Stimulated activated CD4-positive, alpha-beta T cell treated with anti-CD3 and anti-CD28 coated beads, Interleukin-12 subunit alpha, Interleukin-12 subunit beta, amount 100 ng/mL, for 4 hours (primary cell): Measurements from ENCODE around the gene CHRNA1.

ENCODE experiments used
- DNase-seq: peaks from one replicate; pipeline ENCODE4 v3.0.0-alpha.2; 2020

Gene CHRNA1

DNA sequence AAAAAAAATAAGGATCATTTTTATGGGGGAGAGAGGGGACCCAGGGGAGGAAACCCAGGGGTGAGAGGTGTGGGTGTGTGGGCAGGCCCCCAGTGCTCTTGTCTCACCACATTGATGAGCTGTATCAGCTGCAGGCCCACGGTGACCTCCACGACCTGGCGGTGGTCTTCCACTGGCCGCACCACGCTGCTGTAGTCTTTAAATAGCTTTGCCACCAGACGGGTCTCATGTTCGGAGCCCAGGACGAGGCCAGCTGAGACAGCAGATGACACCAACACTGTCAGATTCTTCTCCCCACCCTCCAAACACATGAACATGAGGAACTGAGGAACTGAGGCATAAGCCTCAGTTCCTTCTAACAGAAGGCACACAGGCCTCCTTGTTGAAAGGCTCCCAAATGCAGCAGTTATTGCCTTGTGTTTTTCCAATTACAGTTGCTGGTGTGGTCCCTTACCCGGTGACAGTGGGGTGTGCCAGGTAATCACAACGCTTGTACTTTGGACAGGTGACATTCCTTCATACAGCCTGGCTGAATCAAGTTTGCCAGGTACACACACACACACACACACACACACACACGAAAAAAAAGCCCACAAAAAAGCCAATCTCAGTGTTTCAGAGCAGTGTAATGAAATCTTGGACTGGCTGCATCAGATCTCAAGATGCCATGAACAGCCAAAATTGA, 4.7 kb downstream of the CHRNA1 start:
- no peak for DNase-seq

DNA sequence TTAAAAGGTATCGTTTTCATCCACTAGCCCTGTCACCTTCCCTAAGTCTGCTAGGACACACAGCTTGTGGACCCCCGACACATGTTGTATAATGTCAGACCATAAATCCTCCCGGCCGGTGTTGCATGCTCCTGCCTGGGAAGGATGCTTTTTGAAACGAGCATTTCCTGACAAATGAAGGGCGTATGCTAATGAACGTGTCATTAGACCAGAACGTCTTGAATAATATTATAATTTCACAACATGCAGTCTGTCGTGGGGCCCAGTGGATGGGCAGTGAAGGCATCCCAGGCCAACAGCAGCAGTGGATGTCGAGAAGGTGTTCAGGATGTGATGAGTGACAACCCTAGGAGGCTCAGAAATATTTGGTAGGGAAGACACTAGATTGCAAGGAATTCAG, 7.5 kb downstream of the CHRNA1 start:
- DNase-seq: no peak

DNA sequence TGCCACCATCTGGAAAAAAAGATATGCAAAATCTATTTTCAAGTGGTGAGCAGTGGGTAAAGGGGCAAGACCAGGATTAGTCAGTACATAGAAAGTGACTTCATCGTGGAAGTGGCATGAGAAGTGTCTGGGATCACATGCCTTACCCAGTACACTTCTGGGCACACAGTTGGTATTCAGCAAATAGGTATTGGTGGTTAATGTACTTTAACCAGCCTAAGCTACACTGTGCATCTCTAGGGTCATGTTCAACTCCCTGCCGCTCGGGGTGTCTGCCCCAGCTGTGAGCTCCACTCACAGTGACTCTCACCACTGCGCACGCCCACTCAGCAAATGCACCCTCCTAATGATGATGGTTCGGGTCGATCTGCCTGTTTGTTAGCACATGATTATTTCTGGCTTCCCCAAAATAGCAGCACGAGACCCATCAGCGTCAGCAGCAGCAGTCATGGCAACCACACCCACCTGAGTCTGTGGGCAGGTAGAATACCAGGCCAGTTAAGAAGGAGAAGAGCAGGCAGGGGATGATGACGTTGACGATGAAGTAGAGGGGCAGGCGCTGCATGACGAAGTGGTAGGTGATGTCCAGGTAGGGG, 11.1 kb downstream of the CHRNA1 start:
- DNase-seq: no peak

DNA sequence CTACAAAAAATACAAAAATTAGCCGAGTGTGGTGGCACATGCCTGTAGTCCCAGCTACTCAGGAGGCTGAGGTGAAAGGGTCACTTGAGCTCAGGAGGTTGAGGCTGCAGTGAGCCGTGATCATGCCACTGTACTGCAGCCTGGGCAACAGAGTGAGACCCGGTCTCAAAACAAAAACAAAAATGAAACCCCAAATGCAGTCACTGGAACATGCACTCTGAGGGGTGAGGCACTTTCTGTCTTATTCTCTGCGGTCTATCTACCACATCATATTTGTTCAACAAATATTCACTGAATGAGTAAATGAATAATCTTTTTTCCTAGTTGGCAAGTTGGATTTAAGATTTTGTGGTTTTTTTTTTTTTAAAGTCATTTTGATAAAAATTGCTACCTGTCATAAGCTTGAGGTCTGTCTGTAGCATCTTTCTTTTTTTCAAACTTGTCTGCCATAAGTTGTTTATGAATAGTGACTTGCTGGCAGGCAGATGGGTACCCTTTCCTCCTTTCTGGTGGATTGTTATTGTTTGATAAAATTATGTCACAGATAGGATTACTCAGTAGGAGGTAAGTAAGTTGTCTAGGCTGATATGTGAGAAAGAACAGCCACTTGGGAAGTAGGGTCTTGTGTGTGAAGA, 11.8 kb downstream of the CHRNA1 start:
- no peak for DNase-seq

DNA sequence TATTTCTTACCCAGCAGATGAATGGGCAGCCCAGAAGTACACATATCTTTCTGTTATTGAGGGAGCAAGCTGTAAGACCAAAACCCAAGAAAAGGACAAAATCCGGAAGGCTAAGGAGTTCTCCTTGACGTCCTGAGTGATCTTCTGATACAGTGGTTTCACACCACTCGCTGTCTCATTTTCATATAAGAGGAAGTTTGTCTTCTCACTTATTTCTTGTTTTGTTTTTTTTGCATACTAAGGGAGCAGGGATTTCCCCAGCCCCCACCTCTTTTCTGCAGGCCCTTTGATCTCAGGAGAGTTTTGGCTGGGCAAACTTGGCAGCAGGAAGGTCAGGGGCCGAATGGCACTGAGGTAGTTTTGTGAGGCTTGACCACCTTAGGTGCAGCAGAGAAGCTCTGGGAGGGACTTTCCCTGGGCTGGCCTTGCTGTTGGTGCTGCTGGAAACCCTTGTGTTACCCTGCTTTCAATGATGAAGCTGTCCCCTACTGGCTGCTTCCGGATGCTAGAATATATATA, 13.3 kb downstream of the CHRNA1 start:
- no peak for DNase-seq

DNA sequence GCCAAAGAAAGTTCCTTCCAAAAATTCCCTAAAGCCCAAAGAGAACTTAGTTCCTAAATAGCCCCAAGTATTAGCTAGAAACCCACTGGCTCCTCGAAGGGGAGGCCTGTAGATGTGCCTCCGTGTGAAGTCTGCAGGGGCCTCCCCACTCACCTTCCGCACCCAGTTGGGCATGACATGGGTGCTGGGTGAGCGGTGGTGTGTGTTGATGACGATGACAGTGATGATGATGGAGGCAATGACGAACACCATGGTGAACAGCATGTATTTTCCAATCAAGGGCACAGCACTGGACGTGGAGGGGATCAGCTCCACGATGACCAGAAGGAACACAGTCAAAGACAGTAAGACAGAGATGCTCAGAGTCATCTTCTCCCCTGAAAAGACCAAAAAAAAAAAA, 14.5 kb downstream of the CHRNA1 start:
- DNase-seq: no peak

DNA sequence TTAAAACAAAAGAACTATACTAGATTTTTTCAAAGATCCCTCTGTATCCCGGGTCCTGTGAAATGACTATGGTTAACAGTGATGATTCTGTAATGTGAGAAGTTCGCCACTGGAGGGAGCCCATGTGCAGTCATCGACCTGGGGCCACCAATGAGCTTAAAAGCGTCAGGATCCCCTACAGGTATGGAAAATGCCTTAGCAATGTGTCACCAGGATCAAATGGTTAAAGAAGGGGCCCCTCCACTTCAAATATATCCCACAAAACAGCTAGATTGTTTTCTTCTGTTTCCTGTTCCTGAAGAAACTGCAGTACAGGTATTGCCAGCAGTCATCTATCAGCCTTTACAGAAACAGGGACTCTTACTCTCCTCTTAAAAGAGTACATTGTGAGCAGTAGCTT, 15.3 kb downstream of the CHRNA1 start:
- peak; percentile 65 for DNase-seq

DNA sequence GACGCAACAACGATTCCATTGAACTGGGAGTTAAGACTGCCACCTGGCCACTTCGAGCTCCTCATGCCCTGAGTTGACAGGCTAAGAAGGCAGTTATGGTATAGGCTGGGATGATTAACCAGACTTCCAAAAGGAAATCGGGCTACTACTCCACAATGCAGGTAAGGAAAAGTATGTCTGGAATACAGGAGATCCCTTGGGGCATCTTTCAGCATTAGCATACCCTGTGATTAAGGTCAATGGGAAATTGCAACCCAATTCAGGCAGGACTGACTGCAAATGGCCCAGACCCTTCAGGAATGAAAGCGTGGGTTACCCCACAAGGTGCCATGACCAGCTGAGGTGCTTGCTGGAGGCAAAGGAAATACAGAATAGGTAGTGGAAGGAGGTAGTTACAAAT, 19.1 kb downstream of the CHRNA1 start:
- no peak for DNase-seq

DNA sequence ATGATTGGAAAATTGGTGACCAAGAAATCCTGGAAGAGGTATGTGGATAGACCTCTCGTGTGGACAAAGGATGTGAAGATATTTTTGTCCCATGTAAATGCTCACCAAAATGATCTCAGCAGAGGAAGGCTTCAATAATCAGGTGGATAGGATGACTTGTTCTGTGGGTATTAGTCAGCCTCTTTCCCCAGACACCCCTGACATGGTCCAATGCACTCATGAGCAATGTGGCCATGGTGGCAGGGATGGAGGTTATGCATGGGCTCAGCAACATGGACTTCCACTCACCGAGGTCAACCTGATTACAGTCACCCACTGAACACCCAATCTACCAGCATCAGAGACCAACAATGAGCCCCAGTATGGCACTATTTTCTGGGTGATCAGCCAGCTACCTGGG, 20.2 kb downstream of the CHRNA1 start:
- DNase-seq: no peak

DNA sequence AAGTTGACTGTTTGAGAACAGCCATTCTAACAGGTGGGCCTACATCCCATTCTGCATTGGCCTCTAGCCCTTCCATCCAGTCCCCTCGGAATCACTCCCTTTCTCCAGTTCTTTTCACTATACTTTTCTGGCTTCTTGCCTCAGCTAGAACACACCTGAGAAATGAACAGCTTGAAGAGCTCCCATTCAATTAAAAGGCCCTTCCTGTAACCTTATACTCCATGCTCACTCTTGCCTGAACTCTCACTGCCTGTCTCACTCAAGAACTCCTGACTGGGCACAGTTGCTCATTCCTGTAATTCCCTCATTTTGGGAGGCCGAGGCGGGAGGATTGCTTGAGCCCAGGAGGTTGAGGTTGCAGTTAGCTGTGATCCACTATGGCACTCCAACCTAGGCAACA, 23.6 kb downstream of the CHRNA1 start:
- no peak for DNase-seq

DNA sequence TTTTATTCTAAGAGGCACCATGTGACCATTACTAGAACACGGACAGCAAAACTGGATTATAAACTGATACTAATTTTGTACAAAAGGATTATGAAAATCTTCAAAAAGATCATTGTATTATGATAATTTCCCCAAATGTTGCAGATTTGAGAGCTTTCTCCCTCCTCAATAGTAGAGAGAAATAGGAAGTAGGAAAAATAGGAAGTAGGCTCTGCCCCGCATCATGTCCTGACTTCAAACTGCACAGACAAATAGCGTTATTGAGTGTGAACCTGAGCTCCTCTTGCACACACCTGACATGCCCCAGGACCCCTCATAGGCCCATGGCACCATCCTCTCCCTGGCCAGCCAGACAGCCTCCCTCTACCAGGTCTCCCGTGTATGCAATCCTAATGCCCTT, 25.4 kb downstream of the CHRNA1 start:
- no peak for DNase-seq

DNA sequence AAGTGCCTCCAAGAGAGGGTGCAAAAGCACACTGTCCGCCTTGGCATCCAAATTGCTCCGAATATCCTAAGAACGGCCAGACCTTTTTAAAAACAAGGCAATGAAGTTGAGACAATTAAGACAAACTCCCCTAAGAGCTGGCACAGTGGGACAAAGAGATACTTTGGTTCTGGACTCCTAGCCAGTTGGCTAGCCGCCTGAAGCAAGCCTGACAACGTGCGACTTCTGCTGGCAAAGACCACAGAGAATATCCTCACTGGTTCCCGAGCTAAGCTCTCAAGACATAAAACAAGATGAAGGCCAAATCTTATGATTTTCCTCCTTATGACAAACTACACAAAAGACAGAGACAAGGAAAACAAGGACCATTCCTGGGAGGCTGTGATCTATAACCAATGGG, 32.7 kb downstream of the CHRNA1 start:
- DNase-seq: no peak

DNA sequence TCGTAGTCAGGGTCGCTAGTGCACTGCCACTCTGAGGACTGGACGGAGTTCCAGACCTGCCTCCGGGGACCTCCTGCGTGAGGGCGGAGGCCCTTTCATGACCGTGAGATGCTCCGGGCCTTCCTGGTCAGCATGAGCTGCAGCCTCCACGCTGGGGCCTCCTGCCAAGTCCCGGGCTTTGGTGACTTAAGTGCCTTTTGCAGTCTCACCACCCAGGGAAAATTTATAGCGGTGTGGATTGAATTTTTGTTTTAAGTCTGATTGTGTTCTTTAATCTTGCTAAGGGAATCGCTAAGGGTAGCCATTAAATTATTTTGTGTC, 33.6 kb downstream of the CHRNA1 start:
- DNase-seq: no peak

DNA sequence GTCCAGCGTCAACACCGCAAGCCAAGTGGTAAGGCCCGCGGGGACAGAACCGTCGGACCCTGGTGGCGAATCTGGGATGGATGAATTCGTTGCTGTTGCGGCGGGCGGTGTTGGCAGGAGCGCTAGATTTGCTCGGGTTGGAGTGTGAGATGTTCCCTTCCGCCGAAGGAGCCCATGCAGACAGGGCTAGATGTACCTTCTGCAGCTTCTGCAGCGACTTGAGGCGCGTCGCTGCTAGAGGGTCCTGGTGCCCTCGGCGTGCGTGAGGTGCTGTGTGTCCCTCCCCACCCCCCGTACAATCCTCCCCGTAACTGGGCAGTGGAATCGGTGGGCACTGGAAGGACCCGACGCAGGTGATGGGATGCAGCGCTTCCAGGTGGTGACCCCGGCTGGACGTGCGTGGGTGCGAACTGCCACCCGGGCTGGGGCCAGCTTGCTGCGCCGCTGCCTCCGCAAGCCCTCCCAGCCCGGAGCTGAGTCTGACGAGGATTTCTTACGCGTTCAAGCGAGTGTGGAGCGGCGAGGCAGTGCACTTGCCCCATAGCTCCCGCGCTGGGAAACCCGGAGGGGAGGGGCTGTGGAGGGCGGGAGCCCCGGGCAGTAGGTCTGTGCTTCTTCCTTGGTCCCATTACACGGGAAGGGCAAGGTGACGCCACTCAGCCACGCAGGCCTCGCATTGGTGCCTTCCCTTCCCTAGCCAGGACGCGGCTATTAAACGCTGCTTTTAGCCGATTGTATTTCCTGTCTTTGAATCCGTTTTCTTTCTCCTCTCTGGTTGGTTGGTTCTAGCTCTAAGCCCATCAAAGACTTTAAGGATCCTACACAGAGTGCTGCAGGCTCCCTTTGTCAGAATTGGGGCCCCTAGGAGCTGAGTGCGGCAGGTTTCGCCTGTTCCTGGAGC, 34.2 kb downstream of the CHRNA1 start:
- DNase-seq: peak; percentile 36

DNA sequence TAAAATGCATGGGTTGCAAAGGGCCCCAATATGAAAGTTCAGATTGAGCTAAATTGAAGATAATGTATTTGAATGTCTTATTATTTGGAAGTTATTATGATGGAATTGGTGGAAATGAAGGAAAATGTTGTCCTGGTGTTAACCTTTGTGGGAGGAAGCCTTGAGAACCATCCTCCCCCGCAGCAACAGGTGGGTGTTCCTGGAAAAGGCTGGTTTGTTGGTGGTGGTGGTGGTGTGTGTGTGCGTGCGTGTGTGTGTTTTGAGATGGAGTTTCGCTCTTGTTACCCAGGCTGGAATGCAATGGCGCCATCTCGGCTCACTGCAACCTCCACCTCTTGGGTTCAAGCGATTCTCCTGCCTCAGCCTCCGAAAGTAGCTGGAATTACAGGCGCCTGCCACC, 36.2 kb downstream of the CHRNA1 start:
- DNase-seq: no peak

DNA sequence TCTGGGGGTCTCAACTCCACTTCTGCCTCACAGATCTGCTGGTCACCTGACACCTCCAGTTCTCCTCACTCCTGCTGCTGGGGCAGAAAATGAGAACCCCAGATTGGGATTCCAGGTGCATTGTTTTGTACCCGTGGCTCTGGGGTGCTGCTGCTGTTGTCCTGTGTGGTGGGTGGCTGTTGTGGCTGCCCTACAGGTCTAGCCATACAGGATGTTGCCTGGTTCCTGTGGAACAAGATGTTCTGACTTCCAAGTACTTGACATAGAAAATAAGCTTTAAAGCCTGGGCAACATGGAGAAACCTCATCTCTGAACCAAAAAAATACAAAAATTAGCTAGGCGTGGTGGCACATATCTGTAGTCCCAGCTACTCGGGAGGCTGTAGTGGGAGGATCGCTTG, 38.1 kb downstream of the CHRNA1 start:
- no peak for DNase-seq

DNA sequence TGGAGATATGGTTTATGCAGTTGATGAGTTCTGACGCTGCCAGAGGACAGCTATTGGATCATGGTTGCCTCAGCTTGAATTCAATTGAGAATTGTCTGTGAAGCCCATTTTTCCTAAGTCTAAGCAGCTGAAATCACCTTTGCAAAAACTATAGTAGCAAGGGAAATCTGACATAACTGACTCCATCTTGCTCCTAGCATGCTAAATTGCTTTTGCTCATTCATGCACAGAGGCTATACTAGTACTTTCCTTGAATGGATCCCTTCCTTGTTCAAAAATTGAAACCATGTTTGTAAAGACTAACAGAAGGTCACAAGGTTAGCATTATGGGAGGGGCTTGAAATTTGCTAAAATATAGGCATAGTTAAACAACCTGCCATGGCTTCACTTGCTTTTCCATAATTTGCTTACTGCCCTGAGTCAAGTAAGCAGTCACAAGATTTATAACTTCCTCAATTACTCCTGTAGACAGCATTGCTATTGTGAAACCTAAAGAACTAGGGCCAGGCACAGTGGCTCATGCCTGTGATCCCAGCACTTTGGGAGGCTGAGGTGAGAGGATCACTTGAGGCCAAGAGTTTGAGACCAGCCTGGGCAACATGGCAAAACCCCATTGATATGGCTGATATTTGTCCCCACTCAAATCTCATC, 41.2 kb downstream of the CHRNA1 start:
- no peak for DNase-seq

DNA sequence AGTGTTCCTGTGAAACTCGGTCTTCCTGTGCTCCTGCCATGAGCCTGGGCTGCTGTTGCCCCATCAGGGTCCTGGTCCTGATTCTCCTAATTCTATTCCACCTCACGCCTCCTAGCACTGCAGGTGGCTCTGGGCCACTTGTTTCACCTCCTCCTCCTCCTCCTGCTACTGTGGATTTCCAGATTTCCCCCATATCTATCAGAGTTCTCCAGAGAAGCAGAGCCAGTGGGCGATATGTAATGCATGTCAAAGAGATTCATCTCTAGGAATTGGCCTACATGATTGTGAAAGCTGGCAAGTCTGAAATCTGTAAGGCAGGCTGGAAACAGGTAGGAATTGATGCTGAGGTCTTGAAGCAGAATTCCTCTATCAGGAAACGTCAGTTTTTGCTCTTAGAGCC, 45.3 kb downstream of the CHRNA1 start:
- no peak for DNase-seq

DNA sequence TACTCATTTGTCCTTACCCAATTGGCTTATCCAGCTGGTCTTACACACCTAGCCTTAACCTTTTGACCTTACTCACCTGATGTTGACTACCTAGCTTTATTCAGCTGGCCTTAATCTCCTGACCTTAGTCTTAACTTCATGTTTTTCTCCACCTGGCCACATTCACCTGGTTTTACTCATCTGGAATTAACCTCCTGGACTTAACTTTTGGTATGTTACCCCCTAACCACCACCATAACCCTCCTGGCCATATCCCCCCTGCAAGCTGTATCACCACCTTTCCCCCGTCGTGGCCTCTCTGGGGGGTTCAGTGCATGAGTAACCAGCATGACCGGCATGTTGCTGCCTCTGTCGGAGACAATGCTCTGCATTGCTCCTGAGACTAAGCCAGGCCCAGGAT, 45.7 kb downstream of the CHRNA1 start:
- no peak for DNase-seq

DNA sequence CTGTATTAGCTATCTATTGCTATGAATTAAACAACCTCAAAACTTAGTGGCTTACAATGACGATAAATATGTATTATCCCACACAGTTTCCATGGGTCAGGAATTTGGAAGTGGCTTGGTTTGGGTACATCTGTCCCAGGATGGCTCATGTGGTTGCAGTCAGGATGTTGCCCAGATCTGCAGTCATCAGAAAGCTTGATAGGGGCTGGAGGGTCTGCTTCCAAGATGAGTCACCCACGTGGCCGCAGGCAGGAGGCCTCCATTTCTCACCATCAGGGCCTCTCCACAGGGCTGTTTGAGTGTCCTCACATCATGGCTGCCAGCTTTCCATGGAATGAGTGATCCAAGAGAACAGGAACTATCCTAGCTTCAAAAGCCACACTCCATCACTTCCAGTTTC, 46.4 kb downstream of the CHRNA1 start:
- DNase-seq: no peak

DNA sequence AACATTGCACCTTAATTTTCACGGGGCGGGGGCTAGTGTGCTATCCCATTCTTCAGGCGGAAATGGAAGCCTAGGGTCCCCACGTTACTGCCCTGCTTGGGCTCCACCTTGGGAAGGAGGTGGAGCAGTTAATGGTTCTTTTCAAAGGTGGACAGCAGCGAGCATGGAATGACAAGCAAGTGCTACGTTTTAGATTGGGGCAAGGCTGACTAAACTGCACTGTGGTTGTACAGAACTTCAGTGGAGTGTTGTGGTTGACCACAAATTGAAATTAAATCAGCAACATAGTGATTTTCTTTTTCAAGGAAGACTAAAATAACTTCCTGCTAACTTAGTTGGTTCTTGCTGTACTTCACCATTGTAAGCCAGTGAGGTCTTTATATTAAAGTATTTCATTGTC, 47.0 kb downstream of the CHRNA1 start:
- DNase-seq: no peak

DNA sequence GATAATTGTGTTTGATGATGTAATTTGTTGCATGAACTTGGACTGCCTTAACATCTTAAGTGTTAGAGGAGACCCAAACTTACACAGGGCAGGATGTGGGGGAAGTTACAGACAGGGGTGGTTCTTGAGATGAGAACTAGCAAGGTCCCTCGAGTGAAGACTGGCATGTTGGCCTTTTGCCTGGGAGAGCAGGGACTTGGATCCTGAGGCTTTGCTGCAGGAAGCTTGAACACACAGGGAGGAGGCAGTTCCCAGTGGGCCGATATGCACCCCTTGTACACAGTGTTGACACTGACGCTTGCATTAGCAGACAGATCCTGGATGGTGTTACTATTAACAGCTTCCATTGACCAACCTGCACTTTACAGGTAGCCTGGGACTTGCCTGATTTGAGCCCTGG, 47.5 kb downstream of the CHRNA1 start:
- no peak for DNase-seq

DNA sequence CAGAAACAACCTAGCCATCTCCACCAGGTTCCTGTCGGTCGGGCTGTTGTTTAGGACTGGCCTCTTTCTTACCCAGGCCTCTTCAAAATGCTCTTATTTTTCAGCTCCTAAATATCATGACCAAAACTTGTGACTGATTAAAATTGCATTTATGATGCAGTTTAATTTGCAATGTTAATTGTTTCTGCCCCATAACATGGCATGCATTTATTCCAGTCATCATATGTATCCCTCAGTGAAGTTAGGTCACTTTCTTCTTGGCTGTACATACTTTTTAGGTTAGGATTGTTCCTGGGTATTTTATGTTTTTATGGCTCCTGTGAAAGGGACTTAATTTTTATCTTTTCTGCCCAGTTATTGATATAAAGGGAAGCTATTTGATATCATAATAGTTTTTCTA, 50.6 kb downstream of the CHRNA1 start:
- DNase-seq: no peak
